GM21381 (cell line): Measurements from ENCODE around the gene DGCR2.
"Not testable (repeated sequence)": the region's sequence is repeated elsewhere in the genome, so short reads cannot be mapped to it uniquely, and the experiment has no call there.

ENCODE experiments used
- ATAC-seq: cut with Tn5 transposase; IDR thresholded peaks from one replicate; pipeline ENCODE4 v1.9.1; 2021; ENCODE audit warnings: mild to moderate bottlenecking, moderate library complexity; ENCODE audit not compliant: unreplicated experiment

DGCR2 gene

GRCh38 chr22:18991138-18991432 is 131.1 kb downstream of the DGCR2 start:
- ATAC-seq, result no peak

GRCh38 chr22:18990355-18991137 is 131.7 kb downstream of the DGCR2 start:
- ATAC-seq, result no peak

GRCh38 chr22:18988958-18989357 is 133.3 kb downstream of the DGCR2 start:
- ATAC-seq, result no peak

GRCh38 chr22:18987765-18988164 is 134.4 kb downstream of the DGCR2 start:
- no peak for ATAC-seq

GRCh38 chr22:18987114-18987513 is 135.1 kb downstream of the DGCR2 start:
- not testable (repeated sequence) for ATAC-seq
